ENCODE data around the gene GTF2H3. TPM values are rescaled to one million over a fixed set of nuclear protein-coding genes. Genes with fewer than 3 reads are reported as not detected.

GTF2H3 gene
- total and polyA plus RNA-seq, 4 donors: 29.9 to 36.1 (median 31.3) TPM

DNA sequence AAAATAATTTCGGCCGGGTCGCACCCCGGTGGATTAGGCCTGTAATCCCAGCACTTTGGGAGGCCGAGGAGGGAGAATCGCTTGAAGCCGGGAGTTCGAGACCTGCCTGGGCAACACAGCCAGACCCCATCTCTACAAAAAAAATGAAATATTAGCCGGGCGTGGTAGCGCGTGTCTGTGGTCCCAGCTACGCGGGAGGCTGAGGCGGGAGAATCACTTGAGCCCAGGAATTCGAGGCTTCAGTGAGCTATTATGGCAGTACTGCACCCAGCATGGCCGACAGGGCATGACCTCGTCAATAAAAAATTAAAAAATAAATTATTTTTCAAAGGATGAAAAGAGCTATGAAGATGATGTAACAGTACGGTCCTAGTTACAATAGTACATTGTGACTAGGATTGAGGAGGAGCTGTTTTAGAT is 523 bp downstream of the GTF2H3 start:
- Histone ChIP-seq H3K27ac (ENCODE audit: low read depth, low read length) (peak overlapping the region; percentile 83), H3K36me3 (ENCODE audit: control insufficient read depth, insufficient read depth, low read length) (peaks cover 28% of the 10 kb centered on the region), H3K9me3 (ENCODE audit: control insufficient read depth, insufficient read depth, low read length) (no peaks in the 10 kb centered on the region), H3K27me3 (ENCODE audit: control insufficient read depth, insufficient read depth, low read length) (no peaks in the 10 kb centered on the region), H3K4me1 (ENCODE audit: control insufficient read depth, insufficient read depth, low read length) (peaks cover 14% of the 10 kb centered on the region), H3K4me3 (ENCODE audit: low read depth, low read length) (peak overlapping the region; percentile 98)
- 25% methylated on average over 17 of the region's 19 CpGs for WGBS (ENCODE audit: insufficient coverage)
- no peak for DNase-seq (ENCODE audit: low read depth in 4 of 6, low spot score in 6 of 6)

DNA sequence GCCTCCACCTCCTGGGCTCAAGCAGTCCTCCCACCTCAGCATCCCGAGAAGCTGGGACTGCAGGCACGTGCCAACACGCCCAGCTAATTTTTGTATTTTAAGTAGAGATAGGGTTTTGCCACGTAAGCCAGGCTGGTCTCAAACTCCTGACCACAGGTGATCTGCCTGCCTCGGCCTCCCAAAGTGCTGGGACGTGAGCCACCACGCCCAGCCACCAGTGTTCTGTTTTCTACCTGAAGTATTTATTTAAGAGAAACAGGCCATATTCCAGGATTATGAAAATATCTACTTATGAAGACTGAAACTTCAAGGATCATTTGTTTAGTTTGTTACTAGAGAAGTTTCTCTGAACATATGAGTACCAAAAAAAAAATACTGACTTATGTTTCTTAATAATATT is 10.3 kb downstream of the GTF2H3 start:
- WGBS (ENCODE audit: insufficient coverage): no CpG with 5 or more reads among the region's 7 CpGs
- no peaks in the 10 kb centered on the region for H3K9me3 ChIP-seq (ENCODE audit: control insufficient read depth, insufficient read depth, low read length)
- peaks cover 38% of the 10 kb centered on the region for H3K36me3 ChIP-seq (ENCODE audit: control insufficient read depth, insufficient read depth, low read length)
- H3K27ac ChIP-seq (ENCODE audit: low read depth, low read length): no peak overlapping the region
- DNase-seq (ENCODE audit: low read depth in 4 of 6, low spot score in 6 of 6): no peak
- no peaks in the 10 kb centered on the region for H3K27me3 ChIP-seq (ENCODE audit: control insufficient read depth, insufficient read depth, low read length)
- no peak overlapping the region for H3K4me3 ChIP-seq (ENCODE audit: low read depth, low read length)
- H3K4me1 ChIP-seq (ENCODE audit: control insufficient read depth, insufficient read depth, low read length): no peaks in the 10 kb centered on the region

DNA sequence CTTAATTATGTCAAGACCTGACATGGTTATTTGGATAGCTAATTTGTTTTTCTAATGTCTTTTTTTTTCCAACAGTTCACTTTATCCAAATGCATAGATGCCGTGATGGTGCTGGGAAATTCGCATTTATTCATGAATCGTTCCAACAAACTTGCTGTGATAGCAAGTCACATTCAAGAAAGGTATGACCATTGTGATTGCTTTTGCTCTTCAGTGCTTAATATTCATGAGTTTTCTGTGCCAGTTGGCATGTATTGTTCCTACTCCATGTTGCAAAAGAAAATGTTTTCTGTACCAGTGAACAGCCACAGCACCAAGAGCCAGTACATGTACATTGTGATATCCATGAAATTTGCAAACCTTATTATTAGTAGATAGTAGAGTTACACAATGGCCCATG is 11.8 kb downstream of the GTF2H3 start:
- no peak overlapping the region for H3K27ac ChIP-seq (ENCODE audit: low read depth, low read length)
- DNase-seq (ENCODE audit: low read depth in 4 of 6, low spot score in 6 of 6): peak in 1 of 6 donors; percentile 84
- no peak overlapping the region for H3K4me3 ChIP-seq (ENCODE audit: low read depth, low read length)
- 90% methylated on average over 2 of the region's 3 CpGs for WGBS (ENCODE audit: insufficient coverage)
- H3K4me1 ChIP-seq (ENCODE audit: control insufficient read depth, insufficient read depth, low read length): no peaks in the 10 kb centered on the region
- H3K36me3 ChIP-seq (ENCODE audit: control insufficient read depth, insufficient read depth, low read length): peaks cover 41% of the 10 kb centered on the region
- H3K9me3 ChIP-seq (ENCODE audit: control insufficient read depth, insufficient read depth, low read length): no peaks in the 10 kb centered on the region
- no peaks in the 10 kb centered on the region for H3K27me3 ChIP-seq (ENCODE audit: control insufficient read depth, insufficient read depth, low read length)

DNA sequence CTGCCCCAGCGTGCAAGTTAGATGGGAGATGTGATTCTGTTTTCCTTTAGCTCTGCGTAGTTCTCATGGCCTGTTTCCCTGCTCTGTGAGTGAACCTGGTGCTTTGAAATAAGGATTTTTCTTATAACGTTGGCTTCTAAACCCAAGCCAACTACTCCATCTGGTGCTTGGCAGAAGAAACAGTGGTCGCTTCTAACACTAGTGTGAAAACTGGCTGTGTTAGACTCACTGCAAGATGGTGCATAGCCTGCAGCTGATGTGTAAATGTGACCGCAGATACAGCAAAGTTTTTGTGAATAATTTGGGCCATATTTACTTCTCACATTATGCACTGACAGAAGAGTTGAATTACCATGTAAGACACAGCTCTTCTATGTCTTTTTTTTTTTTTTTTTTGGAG is 12.2 kb downstream of the GTF2H3 start:
- no peaks in the 10 kb centered on the region for H3K9me3 ChIP-seq (ENCODE audit: control insufficient read depth, insufficient read depth, low read length)
- no peak overlapping the region for H3K27ac ChIP-seq (ENCODE audit: low read depth, low read length)
- no CpG with 5 or more reads among the region's 5 CpGs for WGBS (ENCODE audit: insufficient coverage)
- peak in 2 of 6 donors; percentile 4 to 97 for DNase-seq (ENCODE audit: low read depth in 4 of 6, low spot score in 6 of 6)
- H3K4me1 ChIP-seq (ENCODE audit: control insufficient read depth, insufficient read depth, low read length): no peaks in the 10 kb centered on the region
- no peaks in the 10 kb centered on the region for H3K27me3 ChIP-seq (ENCODE audit: control insufficient read depth, insufficient read depth, low read length)
- H3K36me3 ChIP-seq (ENCODE audit: control insufficient read depth, insufficient read depth, low read length): peaks cover 41% of the 10 kb centered on the region
- H3K4me3 ChIP-seq (ENCODE audit: low read depth, low read length): no peak overlapping the region

DNA sequence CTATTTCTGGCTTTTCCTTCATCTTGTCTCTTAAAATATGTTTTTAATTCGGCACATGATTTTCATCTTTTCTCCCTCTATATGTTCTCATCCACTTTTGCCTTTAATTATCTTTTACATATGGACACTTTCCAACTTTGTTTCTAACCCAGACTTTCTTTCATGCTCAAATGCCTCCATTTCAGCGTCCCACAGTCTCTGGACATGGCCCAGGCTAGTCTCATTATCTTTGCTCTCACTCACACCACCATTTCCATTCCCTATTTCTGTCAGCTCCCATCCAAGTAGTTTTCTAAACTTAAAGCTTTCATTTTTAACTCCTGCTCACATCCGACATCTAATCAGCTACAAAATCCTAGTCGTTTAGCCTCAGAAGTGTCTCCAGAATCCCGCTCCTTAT is 14.8 kb downstream of the GTF2H3 start:
- DNase-seq (ENCODE audit: low read depth in 4 of 6, low spot score in 6 of 6): peak in 1 of 6 donors; percentile 83
- H3K36me3 ChIP-seq (ENCODE audit: control insufficient read depth, insufficient read depth, low read length): peaks cover 33% of the 10 kb centered on the region
- 98% methylated on average over 3 of the region's 5 CpGs for WGBS (ENCODE audit: insufficient coverage)
- no peaks in the 10 kb centered on the region for H3K9me3 ChIP-seq (ENCODE audit: control insufficient read depth, insufficient read depth, low read length)
- H3K27ac ChIP-seq (ENCODE audit: low read depth, low read length): no peak overlapping the region
- H3K4me1 ChIP-seq (ENCODE audit: control insufficient read depth, insufficient read depth, low read length): no peaks in the 10 kb centered on the region
- H3K27me3 ChIP-seq (ENCODE audit: control insufficient read depth, insufficient read depth, low read length): no peaks in the 10 kb centered on the region
- H3K4me3 ChIP-seq (ENCODE audit: low read depth, low read length): no peak overlapping the region

DNA sequence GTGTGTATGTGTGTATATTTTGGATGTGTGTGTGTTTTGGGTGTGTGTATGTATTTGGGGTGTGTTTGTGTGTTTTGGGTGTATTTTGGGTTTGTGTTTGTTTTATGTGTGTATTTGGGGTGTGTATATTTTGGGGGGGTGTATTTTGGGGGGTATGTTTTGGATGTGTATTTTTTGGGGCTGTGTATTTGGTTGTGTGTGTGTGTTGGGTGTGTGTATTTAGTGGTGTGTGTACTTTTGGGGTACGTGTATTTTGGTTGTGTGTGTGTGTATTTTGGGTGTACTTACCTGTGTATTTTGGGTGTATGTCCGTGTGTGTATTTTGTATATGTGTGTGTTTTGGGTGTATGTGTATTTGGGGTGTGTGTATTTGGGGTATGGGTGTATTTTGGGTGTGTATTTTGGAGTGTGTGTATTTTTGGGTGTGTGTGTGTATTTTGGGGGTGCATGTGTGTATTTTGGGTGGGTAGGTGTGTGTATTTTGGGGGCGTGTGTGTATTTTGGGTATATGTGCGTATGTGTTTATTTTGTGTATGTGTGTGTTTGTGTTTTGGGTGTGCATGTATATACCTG is 20.6 kb downstream of the GTF2H3 start:
- Histone ChIP-seq H3K36me3 (ENCODE audit: control insufficient read depth, insufficient read depth, low read length) (peaks cover 25% of the 10 kb centered on the region), H3K27me3 (ENCODE audit: control insufficient read depth, insufficient read depth, low read length) (no peaks in the 10 kb centered on the region), H3K4me1 (ENCODE audit: control insufficient read depth, insufficient read depth, low read length) (no peaks in the 10 kb centered on the region), H3K4me3 (ENCODE audit: low read depth, low read length) (no peak overlapping the region), H3K27ac (ENCODE audit: low read depth, low read length) (no peak overlapping the region), H3K9me3 (ENCODE audit: control insufficient read depth, insufficient read depth, low read length) (no peaks in the 10 kb centered on the region)
- WGBS (ENCODE audit: insufficient coverage): 99% methylated on average over 4 of the region's 4 CpGs
- DNase-seq (ENCODE audit: low read depth in 4 of 6, low spot score in 6 of 6): no peak

DNA sequence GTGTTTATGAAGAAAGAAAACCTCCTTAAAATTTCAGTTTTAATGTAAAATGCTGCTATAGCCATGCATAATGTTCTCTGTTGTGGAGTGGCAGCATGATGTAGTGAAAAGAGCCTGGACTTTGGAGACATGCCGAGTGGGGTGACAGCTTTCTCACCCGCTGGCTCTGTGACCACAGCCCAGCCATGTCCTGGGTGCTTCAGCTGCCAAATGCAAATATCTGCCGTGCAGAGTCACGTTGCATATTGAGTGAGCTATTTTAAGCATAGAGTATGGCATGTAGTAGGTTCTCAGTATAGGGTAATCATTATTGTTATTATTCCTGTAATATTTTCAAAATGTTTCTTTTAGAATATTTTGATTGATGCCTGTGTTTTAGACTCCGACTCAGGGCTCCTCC is 21.8 kb downstream of the GTF2H3 start:
- Histone ChIP-seq H3K36me3 (ENCODE audit: control insufficient read depth, insufficient read depth, low read length) (peaks cover 21% of the 10 kb centered on the region), H3K27me3 (ENCODE audit: control insufficient read depth, insufficient read depth, low read length) (no peaks in the 10 kb centered on the region), H3K4me3 (ENCODE audit: low read depth, low read length) (no peak overlapping the region), H3K4me1 (ENCODE audit: control insufficient read depth, insufficient read depth, low read length) (no peaks in the 10 kb centered on the region), H3K9me3 (ENCODE audit: control insufficient read depth, insufficient read depth, low read length) (no peaks in the 10 kb centered on the region), H3K27ac (ENCODE audit: low read depth, low read length) (no peak overlapping the region)
- peak in 1 of 6 donors; percentile 69 for DNase-seq (ENCODE audit: low read depth in 4 of 6, low spot score in 6 of 6)
- WGBS (ENCODE audit: insufficient coverage): 85% methylated on average over 2 of the region's 5 CpGs

DNA sequence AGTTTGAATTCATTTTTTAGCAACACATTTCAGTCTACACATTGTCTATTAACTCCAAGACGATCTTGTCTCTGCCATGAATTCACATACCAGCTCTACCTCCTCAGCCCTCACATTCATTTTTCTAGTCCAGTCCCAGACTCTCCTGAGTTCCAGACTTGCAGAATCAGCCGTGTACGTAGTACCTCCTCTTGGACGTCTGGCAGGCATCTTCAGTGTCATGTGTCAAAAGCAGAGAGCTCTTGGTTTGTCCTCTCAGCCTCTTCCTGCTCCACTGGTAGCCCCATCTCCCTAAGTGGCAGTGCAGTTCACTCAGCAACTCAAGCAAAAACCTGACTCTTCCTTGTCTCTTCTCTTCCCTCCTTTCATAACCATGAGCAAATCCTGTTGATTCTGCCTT is 22.8 kb downstream of the GTF2H3 start:
- Histone ChIP-seq H3K4me1 (ENCODE audit: control insufficient read depth, insufficient read depth, low read length) (no peaks in the 10 kb centered on the region), H3K27me3 (ENCODE audit: control insufficient read depth, insufficient read depth, low read length) (no peaks in the 10 kb centered on the region), H3K27ac (ENCODE audit: low read depth, low read length) (no peak overlapping the region), H3K4me3 (ENCODE audit: low read depth, low read length) (no peak overlapping the region), H3K36me3 (ENCODE audit: control insufficient read depth, insufficient read depth, low read length) (peaks cover 19% of the 10 kb centered on the region), H3K9me3 (ENCODE audit: control insufficient read depth, insufficient read depth, low read length) (no peaks in the 10 kb centered on the region)
- WGBS (ENCODE audit: insufficient coverage): 86% methylated on average over 4 of the region's 4 CpGs
- no peak for DNase-seq (ENCODE audit: low read depth in 4 of 6, low spot score in 6 of 6)

DNA sequence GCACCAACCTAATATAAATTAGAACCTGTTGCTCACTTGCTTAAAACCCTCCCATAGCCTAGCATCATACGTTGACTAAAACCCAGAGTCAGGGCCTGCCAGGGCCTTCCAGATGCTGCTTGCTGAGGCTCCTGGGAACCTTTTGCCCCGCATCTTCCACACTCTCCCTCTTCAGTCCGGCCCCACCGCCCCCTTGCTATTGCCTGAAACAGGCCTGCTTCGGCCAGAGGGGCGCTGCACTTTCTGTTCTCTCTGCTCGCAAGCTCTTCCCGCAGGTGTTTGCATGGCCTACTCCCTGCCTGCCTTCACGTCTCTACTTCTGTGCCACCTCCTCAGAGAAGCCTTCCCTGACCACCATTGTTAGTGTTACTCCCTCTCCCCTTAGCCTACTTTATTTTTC is 23.6 kb downstream of the GTF2H3 start:
- peaks cover 19% of the 10 kb centered on the region for H3K36me3 ChIP-seq (ENCODE audit: control insufficient read depth, insufficient read depth, low read length)
- H3K9me3 ChIP-seq (ENCODE audit: control insufficient read depth, insufficient read depth, low read length): no peaks in the 10 kb centered on the region
- no peak for DNase-seq (ENCODE audit: low read depth in 4 of 6, low spot score in 6 of 6)
- no peaks in the 10 kb centered on the region for H3K27me3 ChIP-seq (ENCODE audit: control insufficient read depth, insufficient read depth, low read length)
- 84% methylated on average over 9 of the region's 9 CpGs for WGBS (ENCODE audit: insufficient coverage)
- no peaks in the 10 kb centered on the region for H3K4me1 ChIP-seq (ENCODE audit: control insufficient read depth, insufficient read depth, low read length)
- H3K4me3 ChIP-seq (ENCODE audit: low read depth, low read length): no peak overlapping the region
- no peak overlapping the region for H3K27ac ChIP-seq (ENCODE audit: low read depth, low read length)

DNA sequence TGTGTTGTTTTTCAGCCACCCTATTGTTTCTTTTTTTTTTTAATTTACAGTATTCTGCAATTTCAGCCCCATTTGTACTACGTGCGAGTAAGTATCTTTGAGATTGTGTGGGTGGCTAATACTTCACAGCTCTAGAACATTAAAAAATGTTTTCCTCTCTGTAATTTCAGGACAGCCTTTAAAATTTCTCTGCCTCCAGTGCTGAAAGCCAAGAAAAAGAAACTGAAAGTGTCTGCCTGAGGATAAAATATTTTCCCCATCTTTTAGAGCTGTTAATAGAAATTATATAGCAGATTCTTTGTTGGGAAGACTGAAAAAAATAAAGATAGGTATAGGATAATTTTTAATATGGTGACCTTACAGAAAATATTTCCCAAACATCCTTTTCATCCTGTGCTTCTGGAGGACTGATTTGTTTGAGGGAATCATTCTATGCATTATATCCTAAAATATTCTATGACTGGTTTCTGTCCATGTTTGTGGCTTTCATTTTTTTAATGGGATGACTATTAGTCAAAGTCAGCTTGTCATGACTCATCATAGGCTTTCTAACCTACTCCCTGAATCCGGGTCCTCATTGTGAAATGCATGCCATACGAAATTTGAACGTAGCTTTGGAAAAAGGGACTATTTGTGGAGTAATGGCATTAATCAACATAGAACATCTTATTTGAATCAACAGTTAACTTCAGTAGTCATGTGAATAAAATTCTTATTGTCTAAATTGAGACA is 26.5 kb downstream of the GTF2H3 start:
- no peak overlapping the region for H3K27ac ChIP-seq (ENCODE audit: low read depth, low read length)
- peaks cover 19% of the 10 kb centered on the region for H3K36me3 ChIP-seq (ENCODE audit: control insufficient read depth, insufficient read depth, low read length)
- no peak overlapping the region for H3K4me3 ChIP-seq (ENCODE audit: low read depth, low read length)
- no peak for DNase-seq (ENCODE audit: low read depth in 4 of 6, low spot score in 6 of 6)
- WGBS (ENCODE audit: insufficient coverage): no CpG with 5 or more reads among the region's 5 CpGs
- no peaks in the 10 kb centered on the region for H3K9me3 ChIP-seq (ENCODE audit: control insufficient read depth, insufficient read depth, low read length)
- no peaks in the 10 kb centered on the region for H3K27me3 ChIP-seq (ENCODE audit: control insufficient read depth, insufficient read depth, low read length)
- no peaks in the 10 kb centered on the region for H3K4me1 ChIP-seq (ENCODE audit: control insufficient read depth, insufficient read depth, low read length)
